IMR-90 (cell line): ENCODE measurements around the gene PTK6. TPM values are rescaled to one million over a fixed set of nuclear protein-coding genes. Genes with fewer than 3 reads are reported as not detected.

ENCODE experiments used
- ATAC-seq: fragments of 200-7000 bp; cut with Tn5 transposase; 2 replicates; pipeline ENCODE4 v1.9.1; 2020; ENCODE audit warnings: low read depth, mild to moderate bottlenecking, moderate library complexity
- BruUV-seq: library from RNA; stranded (reverse); fragments of 400-500 nt; replicated peaks from 2 replicates; lab custom pipeline; 2021; lab: Mats Ljungman, UMichigan
- CTCF ChIA-PET: fragments of 300-600 bp; formaldehyde crosslinking; extraction: SDS; loops from one replicate; lab custom pipeline; 2021; ENCODE audit warnings: antibody characterized with exemption; lab: Yijun Ruan, JAX
- POLR2A ChIA-PET: fragments of 300-600 bp; sonication (Branson Sonifier 250); formaldehyde crosslinking; loops from one replicate; lab custom pipeline; 2022; ENCODE audit warnings: antibody characterized with exemption; ENCODE audit not compliant: unreplicated experiment; lab: Charles Lee
- DNase-seq: peaks from one replicate; pipeline ENCODE4 v3.0.0; 2013
- H2AFZ ChIP-seq: replicated peaks from 2 replicates; pipeline ENCODE3; 2013; ENCODE audit warnings: low read length, mild to moderate bottlenecking; ENCODE audit not compliant: poor library complexity
- H2AK5ac ChIP-seq: 2 replicates; pipeline ENCODE4 v1.6.1; 2013; ENCODE audit warnings: low read depth, low read length, inconsistent platforms
- H2AK9ac ChIP-seq: replicated peaks from 2 replicates; pipeline ENCODE3; 2013; ENCODE audit warnings: mild to moderate bottlenecking, low read depth, low read length, moderate library complexity; ENCODE audit not compliant: poor library complexity
- H2BK120ac ChIP-seq: 2 replicates; pipeline ENCODE4 v1.6.1; 2013; ENCODE audit warnings: low read depth, low read length, inconsistent platforms
- H2BK15ac ChIP-seq: 3 replicates; pipeline ENCODE4 v1.6.1; 2013; ENCODE audit warnings: low read depth, low read length, inconsistent platforms
- H2BK20ac ChIP-seq: 2 replicates; pipeline ENCODE4 v1.6.1; 2013; ENCODE audit warnings: low read depth, mild to moderate bottlenecking, inconsistent platforms, low read length, moderate library complexity
- H2BK5ac ChIP-seq: 2 replicates; pipeline ENCODE4 v1.6.1; 2013; ENCODE audit warnings: mild to moderate bottlenecking, low read depth, low read length, inconsistent platforms; ENCODE audit not compliant: poor library complexity, severe bottlenecking
- H3K14ac ChIP-seq: replicated peaks from 2 replicates; pipeline ENCODE4 v1.6.1; 2013; ENCODE audit warnings: low read depth, low read length, inconsistent platforms
- H3K18ac ChIP-seq: 2 replicates; pipeline ENCODE4 v1.6.1; 2013; ENCODE audit warnings: low read depth, low read length, control low read depth
- H3K23ac ChIP-seq: 2 replicates; pipeline ENCODE4 v1.6.1; 2013; ENCODE audit warnings: low read depth, low read length, inconsistent platforms
- H3K27ac ChIP-seq: 2 replicates; pipeline ENCODE4 v1.5.1; 2013; ENCODE audit warnings: mild to moderate bottlenecking, control low read depth, low read length; ENCODE audit not compliant: insufficient read depth
- H3K27me3 ChIP-seq: 2 replicates; pipeline ENCODE4 v1.6.1; 2013; ENCODE audit warnings: low read length; ENCODE audit not compliant: control insufficient read depth, insufficient read depth
- H3K36me3 ChIP-seq: 2 replicates; pipeline ENCODE4 v1.6.1; 2013; ENCODE audit warnings: low read length, mixed read lengths; ENCODE audit not compliant: control insufficient read depth, insufficient read depth
- H3K4ac ChIP-seq: 2 replicates; pipeline ENCODE4 v1.6.1; 2013; ENCODE audit warnings: low read depth, low read length, inconsistent platforms
- H3K4me1 ChIP-seq: 2 replicates; pipeline ENCODE4 v1.6.1; 2013; ENCODE audit warnings: low read length, mixed read lengths; ENCODE audit not compliant: control insufficient read depth, insufficient read depth
- H3K4me2 ChIP-seq: 2 replicates; pipeline ENCODE4 v1.6.1; 2013; ENCODE audit warnings: low read depth, mild to moderate bottlenecking, control low read depth, low read length, moderate library complexity
- H3K4me3 ChIP-seq: 2 replicates; pipeline ENCODE4 v1.5.1; 2013; ENCODE audit warnings: low read depth, mild to moderate bottlenecking, control low read depth, low read length, moderate library complexity; ENCODE audit not compliant: insufficient read depth
- H3K56ac ChIP-seq: 2 replicates; pipeline ENCODE4 v1.6.1; 2013; ENCODE audit warnings: low read length, inconsistent platforms; ENCODE audit not compliant: insufficient read depth; ENCODE audit errors: extremely low read depth
- H3K79me1 ChIP-seq, 2 experiments: 2 replicates each; pipeline ENCODE4 v1.6.1; 2013; ENCODE audit warnings: low read length in 2 of 2, inconsistent platforms in 1 of 2, low read depth in 1 of 2
- H3K9ac ChIP-seq: 2 replicates; pipeline ENCODE4 v1.6.1; 2013; ENCODE audit warnings: low read depth, low read length, control low read depth
- H3K9me1 ChIP-seq: 2 replicates; pipeline ENCODE4 v1.6.1; 2013; ENCODE audit warnings: low read length, inconsistent platforms; ENCODE audit not compliant: insufficient read depth
- H3K9me3 ChIP-seq: 2 replicates; pipeline ENCODE4 v1.6.1; 2013; ENCODE audit warnings: low read length; ENCODE audit not compliant: control insufficient read depth, insufficient read depth
- H4K20me1 ChIP-seq: 2 replicates; pipeline ENCODE4 v1.6.1; 2013; ENCODE audit warnings: low read length, inconsistent platforms; ENCODE audit not compliant: insufficient read depth
- H4K5ac ChIP-seq: 2 replicates; pipeline ENCODE4 v1.6.1; 2013; ENCODE audit warnings: mild to moderate bottlenecking, low read depth, low read length, control low read depth
- H4K8ac ChIP-seq, 2 experiments: 2 replicates each; pipeline ENCODE4 v1.6.1; 2013; ENCODE audit warnings: low read depth in 2 of 2, low read length in 2 of 2, control low read depth in 1 of 2, inconsistent platforms in 1 of 2
- H4K91ac ChIP-seq: 2 replicates; pipeline ENCODE4 v1.6.1; 2013; ENCODE audit warnings: low read depth, low read length, inconsistent platforms; ENCODE audit not compliant: insufficient read depth
- MAZ ChIP-seq: IDR thresholded peaks from 2 replicates; pipeline ENCODE4 v1.6.1; 2012; ENCODE audit warnings: low read depth, mild to moderate bottlenecking, low read length, improper control_type of control experiment, moderate library complexity, borderline replicate concordance
- RCOR1 ChIP-seq: IDR thresholded peaks from 2 replicates; pipeline ENCODE4 v1.6.1; 2012; ENCODE audit warnings: mild to moderate bottlenecking, low read length, improper control_type of control experiment; ENCODE audit not compliant: insufficient replicate concordance
- WGBS, 2 experiments: methylation state at CpG; one replicate each; pipeline versions ENCODE4 v1.1.5 to v1.1.7; 2013; ENCODE audit warnings: missing lambda C conversion rate in 2 of 2; ENCODE audit not compliant: insufficient read length in 1 of 2; ENCODE audit errors: extremely low coverage in 2 of 2; 5-methylcytosine and 5-hydroxymethylcytosine counted together
- dilution Hi-C: fragments of 300-500 bp; cut with HindIII; formaldehyde crosslinking; loops from one replicate; pipeline ENCODE4 v1.14.3; 2018; ENCODE audit warnings: low sequenced_read_pairs; ENCODE audit not compliant: unreplicated experiment
- in situ Hi-C: fragments of 300-500 bp; cut with MboI; formaldehyde crosslinking; loops from 3 replicates; pipeline ENCODE4 v1.14.3; 2019; ENCODE audit warnings: low sequenced_read_pairs, inconsistent platforms, mixed read lengths
- intact Hi-C: fragments of 100-400 bp; cut with micrococcal nuclease; formaldehyde crosslinking; loops from 2 replicates; pipeline ENCODE4 v1.10.0; 2022
- polyA plus RNA-seq, 3 experiments: library from polyadenylated mRNA; depleted of rRNA; stranded (reverse); fragments of >200 nt; gene quantifications; 2 replicates each; pipeline ENCODE4 v1.2.3, GENCODE V29; 2012; ENCODE audit warnings: low replicate concordance in 1 of 3
- total RNA-seq: library from RNA; depleted of rRNA; stranded (reverse); fragments of >200 nt; gene quantifications from 2 replicates; pipeline ENCODE4 v1.2.3, GENCODE V29; 2012
- TF ChIP-seq, protein P1 (sequence below): conservative IDR thresholded peaks from 2 replicates; pipeline ENCODE4 v1.5.1; 2012; ENCODE audit warnings: mild to moderate bottlenecking, low read depth, low read length, improper control_type of control experiment

The PTK6 gene
- total and polyA plus RNA-seq, 2 of the 4 experiments (the other 2 are of a cell fraction), result not detected

DNA sequence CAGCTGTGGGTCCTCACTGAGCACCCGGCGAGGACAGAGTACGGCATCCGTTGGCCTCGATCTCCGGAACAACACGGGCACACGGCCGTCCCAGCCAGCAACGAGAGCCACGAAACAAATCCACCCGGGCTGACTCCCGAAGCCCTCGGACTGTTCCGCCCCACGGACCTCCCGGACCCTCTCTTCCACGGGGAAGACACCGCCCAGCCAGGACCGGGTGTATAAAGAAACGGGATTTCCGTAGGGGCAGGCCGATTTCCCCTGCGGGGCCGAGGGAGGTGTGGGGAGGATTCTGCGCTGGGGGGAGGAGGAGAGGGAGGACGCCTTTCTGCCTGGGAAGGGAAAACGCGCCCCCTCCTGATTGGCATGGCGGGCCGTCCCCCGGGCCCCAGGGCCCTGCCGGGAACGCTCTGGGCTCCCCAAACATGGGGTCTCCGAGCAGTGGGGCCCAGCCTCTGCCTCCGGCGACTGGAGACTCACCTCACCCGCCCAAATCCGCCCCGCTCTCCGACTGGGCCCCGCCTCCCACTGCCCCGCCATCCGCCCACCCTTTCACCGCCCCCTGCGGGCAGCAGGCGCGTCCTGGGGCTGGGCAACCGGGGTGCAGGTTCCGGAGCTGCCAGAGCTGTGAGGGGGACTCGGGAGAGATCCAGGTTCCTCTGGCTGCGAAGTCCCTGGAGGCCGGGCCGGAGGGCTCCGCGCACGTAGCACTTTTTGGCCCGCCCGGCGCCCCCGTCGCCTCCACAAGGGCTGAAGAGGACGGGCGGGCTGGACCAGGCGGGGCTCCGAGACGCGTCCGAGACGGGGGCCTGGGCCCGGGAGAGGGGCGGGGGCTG is 17.3 kb downstream of the PTK6 start:
- H2AK9ac ChIP-seq, result peak overlapping the region; percentile 96
- H3K14ac ChIP-seq, result peak overlapping the region; percentile 16
- BruUV-seq, result no TSS peak
- peaks cover 29% of the 10 kb centered on the region for H4K20me1 ChIP-seq
- H3K9ac ChIP-seq, result peak overlapping the region; percentile 81
- peak overlapping the region; percentile 32 for H4K5ac ChIP-seq
- peaks cover 13% of the 10 kb centered on the region for H3K4me1 ChIP-seq
- peak overlapping the region; percentile 23 for H3K56ac ChIP-seq
- H4K91ac ChIP-seq, result peak overlapping the region; percentile 51
- no peak overlapping the region for H2BK20ac ChIP-seq
- H2BK5ac ChIP-seq, result peak overlapping the region; percentile 57
- H3K27me3 ChIP-seq, result no peaks in the 10 kb centered on the region
- H3K36me3 ChIP-seq, result peaks cover 23% of the 10 kb centered on the region
- peak overlapping the region; percentile 86 for H3K4me2 ChIP-seq
- intact Hi-C loops (no loop called here), in situ Hi-C loops (no loop called here), dilution Hi-C loops (no loop called here)
- peaks cover 11% of the 10 kb centered on the region; the same call in 1 of the 2 replicates for H3K9me1 ChIP-seq
- peak; percentile 29 for DNase-seq
- 0 out of 2 replicates have a peak, but pooled peaks have one; percentile 12 for TF ChIP-seq MAZ
- TF ChIP-seq, protein P1, sequence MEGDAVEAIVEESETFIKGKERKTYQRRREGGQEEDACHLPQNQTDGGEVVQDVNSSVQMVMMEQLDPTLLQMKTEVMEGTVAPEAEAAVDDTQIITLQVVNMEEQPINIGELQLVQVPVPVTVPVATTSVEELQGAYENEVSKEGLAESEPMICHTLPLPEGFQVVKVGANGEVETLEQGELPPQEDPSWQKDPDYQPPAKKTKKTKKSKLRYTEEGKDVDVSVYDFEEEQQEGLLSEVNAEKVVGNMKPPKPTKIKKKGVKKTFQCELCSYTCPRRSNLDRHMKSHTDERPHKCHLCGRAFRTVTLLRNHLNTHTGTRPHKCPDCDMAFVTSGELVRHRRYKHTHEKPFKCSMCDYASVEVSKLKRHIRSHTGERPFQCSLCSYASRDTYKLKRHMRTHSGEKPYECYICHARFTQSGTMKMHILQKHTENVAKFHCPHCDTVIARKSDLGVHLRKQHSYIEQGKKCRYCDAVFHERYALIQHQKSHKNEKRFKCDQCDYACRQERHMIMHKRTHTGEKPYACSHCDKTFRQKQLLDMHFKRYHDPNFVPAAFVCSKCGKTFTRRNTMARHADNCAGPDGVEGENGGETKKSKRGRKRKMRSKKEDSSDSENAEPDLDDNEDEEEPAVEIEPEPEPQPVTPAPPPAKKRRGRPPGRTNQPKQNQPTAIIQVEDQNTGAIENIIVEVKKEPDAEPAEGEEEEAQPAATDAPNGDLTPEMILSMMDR, result peak; percentile 19; the same call in 1 of the 2 replicates
- no peak for TF ChIP-seq RCOR1
- peak overlapping the region; percentile 69 for H3K4ac ChIP-seq
- no peaks in the 10 kb centered on the region for H3K9me3 ChIP-seq
- H4K8ac ChIP-seq, result peak overlapping the region; percentile 46 to 78; a peak in 3 of 4 replicates
- peak overlapping the region; percentile 63 for H2BK120ac ChIP-seq
- peak overlapping the region; percentile 30 for H3K18ac ChIP-seq
- POLR2A ChIA-PET, result interaction anchor here (0.6 kb wide), 5 partner anchors 71 to 233 kb away, joined by 3 to 7 read pairs (median 4); no protein-coding TSS in a partner anchor
- peaks cover 19 to 38% of the 10 kb centered on the region in 2 experiments for H3K79me1 ChIP-seq
- peak overlapping the region; percentile 73; the same call in 1 of the 2 replicates for H3K23ac ChIP-seq
- 1% methylated on average over 31 of the region's 72 CpGs; no CpG with 5 or more reads in 1 of the 2 experiments for WGBS, 2 experiments
- peak overlapping the region; percentile 97 for H3K4me3 ChIP-seq
- H3K27ac ChIP-seq, result peak overlapping the region; percentile 57
- H2BK15ac ChIP-seq, result no peak overlapping the region
- CTCF ChIA-PET, result interaction anchor here (1.6 kb wide), 1 partner anchor 24 kb away, joined by 4 read pairs; no protein-coding TSS in a partner anchor
- peak overlapping the region; percentile 78; the same call in 1 of the 2 replicates for H2AK5ac ChIP-seq
- ATAC-seq, result peak; percentile 56
- H2AFZ ChIP-seq, result peak overlapping the region; percentile 87
